ENCODE measurements around the gene PAX5.

DNA sequence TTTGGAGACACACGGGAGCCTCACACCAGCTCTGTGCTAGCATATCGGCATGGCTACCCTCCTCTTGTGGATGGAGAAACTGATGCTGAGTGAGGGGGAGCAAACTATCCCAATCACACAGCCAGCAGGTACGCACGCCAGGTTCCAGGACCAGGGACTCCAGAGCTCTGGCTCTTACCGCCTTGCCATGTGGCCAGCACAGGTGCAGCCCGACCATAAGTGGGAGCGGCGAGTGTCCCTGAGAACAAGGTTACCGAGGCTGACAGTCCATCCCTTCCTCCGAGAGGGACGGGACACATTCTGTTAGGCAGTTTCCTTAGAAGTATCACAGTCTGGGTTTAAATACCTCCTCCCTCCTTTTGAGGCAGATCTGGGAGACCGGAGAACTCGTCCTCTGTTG is 86.0 kb downstream of the PAX5 start:
- TF ChIP-seq, protein P1, sequence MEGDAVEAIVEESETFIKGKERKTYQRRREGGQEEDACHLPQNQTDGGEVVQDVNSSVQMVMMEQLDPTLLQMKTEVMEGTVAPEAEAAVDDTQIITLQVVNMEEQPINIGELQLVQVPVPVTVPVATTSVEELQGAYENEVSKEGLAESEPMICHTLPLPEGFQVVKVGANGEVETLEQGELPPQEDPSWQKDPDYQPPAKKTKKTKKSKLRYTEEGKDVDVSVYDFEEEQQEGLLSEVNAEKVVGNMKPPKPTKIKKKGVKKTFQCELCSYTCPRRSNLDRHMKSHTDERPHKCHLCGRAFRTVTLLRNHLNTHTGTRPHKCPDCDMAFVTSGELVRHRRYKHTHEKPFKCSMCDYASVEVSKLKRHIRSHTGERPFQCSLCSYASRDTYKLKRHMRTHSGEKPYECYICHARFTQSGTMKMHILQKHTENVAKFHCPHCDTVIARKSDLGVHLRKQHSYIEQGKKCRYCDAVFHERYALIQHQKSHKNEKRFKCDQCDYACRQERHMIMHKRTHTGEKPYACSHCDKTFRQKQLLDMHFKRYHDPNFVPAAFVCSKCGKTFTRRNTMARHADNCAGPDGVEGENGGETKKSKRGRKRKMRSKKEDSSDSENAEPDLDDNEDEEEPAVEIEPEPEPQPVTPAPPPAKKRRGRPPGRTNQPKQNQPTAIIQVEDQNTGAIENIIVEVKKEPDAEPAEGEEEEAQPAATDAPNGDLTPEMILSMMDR (IDR thresholded peaks at IDR 0.05; ENCODE audit: low read depth, low read length, poor library complexity, severe bottlenecking): no peak
- no peak for TF ChIP-seq EZH2phosphoT487 (IDR thresholded peaks at IDR 0.05; ENCODE audit: borderline replicate concordance, low read length)

All from DOHH2 (cell line).